ENCODE measurements around the gene SEMA4B.

DNA sequence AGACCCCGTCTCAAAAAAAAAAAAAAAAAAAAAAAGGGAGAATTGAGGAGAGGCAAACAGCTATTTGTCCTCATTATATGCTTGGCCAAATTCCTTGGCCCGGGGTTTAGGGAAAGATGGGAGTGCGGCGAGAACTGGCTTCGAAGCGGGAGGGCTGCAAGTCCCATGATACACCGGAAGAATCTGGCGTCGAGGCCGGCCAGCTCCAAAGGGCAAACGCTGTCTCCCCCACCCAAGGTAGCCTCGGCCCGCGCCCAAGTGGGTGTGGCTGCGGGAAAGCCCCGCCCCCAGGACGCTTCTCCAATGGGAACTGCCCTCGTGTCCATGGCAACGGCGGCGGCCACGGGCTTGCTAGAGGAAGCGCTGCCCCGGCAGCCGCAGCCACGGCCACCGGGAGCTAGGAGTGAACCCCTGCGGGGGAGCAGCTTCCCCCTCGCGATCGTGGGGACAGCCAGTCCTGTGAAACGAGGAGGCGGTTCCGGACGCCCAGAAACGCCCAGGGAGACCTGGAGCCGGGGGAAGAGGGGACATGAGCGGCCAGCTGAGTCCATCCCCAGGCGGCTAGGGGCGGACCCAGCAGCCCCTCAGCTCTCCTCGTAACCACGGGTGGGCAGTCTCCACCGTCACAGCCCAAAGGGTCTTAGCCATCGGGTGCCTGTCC, 48.2 kb downstream of the SEMA4B start, which contains the start of gene TTLL13:
- TF ChIP-seq EZH2 (IDR thresholded peaks at IDR 0.05; ENCODE audit: insufficient read depth, poor library complexity, severe bottlenecking) (no peak), EZH2phosphoT487 (IDR thresholded peaks at IDR 0.05; ENCODE audit: insufficient read depth, low read depth) (no peak)

All from GM23248 (cell line).